GM21423 (cell line): ENCODE results near the gene BTN3A1.
A peak's percentile ranks its signal among the peaks of the same experiment; 100 is the strongest.
"Not testable (repeated sequence)": the region's sequence is repeated elsewhere in the genome, so short reads cannot be mapped to it uniquely, and the experiment has no call there.

Experiments
- ATAC-seq: cut with Tn5 transposase; IDR thresholded peaks from one replicate; pipeline ENCODE4 v1.9.1; 2021; ENCODE audit warnings: mild to moderate bottlenecking, moderate library complexity; ENCODE audit not compliant: unreplicated experiment

The BTN3A1 gene

GRCh38 chr6:26412228-26412627, 10.2 kb downstream of the BTN3A1 start:
- ATAC-seq = no peak

GRCh38 chr6:26412954-26413353, 10.9 kb downstream of the BTN3A1 start:
- no peak for ATAC-seq

- no peak for ATAC-seq
Measured at GRCh38 chr6:26414281-26414680, 12.2 kb downstream of the BTN3A1 start.

GRCh38 chr6:26415036-26415614, 13.1 kb downstream of the BTN3A1 start:
- no peak for ATAC-seq

GRCh38 chr6:26415791-26416190, 13.7 kb downstream of the BTN3A1 start:
- ATAC-seq = no peak

GRCh38 chr6:26416288-26416687, 14.2 kb downstream of the BTN3A1 start:
- no peak for ATAC-seq

GRCh38 chr6:26418077-26418476, 16.0 kb downstream of the BTN3A1 start:
- not testable (repeated sequence) for ATAC-seq

GRCh38 chr6:26418795-26419194, 16.7 kb downstream of the BTN3A1 start:
- not testable (repeated sequence) for ATAC-seq

- ATAC-seq = no peak
Measured at GRCh38 chr6:26420688-26421171, 18.7 kb downstream of the BTN3A1 start.

- ATAC-seq = peak; percentile 94
Measured at GRCh38 chr6:26421259-26422144, 19.4 kb downstream of the BTN3A1 start.

GRCh38 chr6:26422329-26422728, 20.3 kb downstream of the BTN3A1 start:
- ATAC-seq = no peak

- ATAC-seq = no peak
Measured at GRCh38 chr6:26426691-26427450, 24.8 kb downstream of the BTN3A1 start.

GRCh38 chr6:26427451-26427809, 25.4 kb downstream of the BTN3A1 start:
- no peak for ATAC-seq

GRCh38 chr6:26428206-26428605, 26.1 kb downstream of the BTN3A1 start:
- ATAC-seq = no peak

GRCh38 chr6:26430787-26431186, 28.7 kb downstream of the BTN3A1 start:
- ATAC-seq = no peak

GRCh38 chr6:26431258-26432172, 29.4 kb downstream of the BTN3A1 start:
- no peak for ATAC-seq

- ATAC-seq = no peak
Measured at GRCh38 chr6:26432627-26433201, 30.6 kb downstream of the BTN3A1 start.

GRCh38 chr6:26433680-26434079, 31.6 kb downstream of the BTN3A1 start:
- ATAC-seq = not testable (repeated sequence)

- ATAC-seq = no peak
Measured at GRCh38 chr6:26436018-26436417, 33.9 kb downstream of the BTN3A1 start.

GRCh38 chr6:26437550-26437949, 35.5 kb downstream of the BTN3A1 start:
- ATAC-seq = no peak
